ENCODE measurements around the gene MORN3. TPM values are rescaled to one million over a fixed set of nuclear protein-coding genes. Genes with fewer than 3 reads are reported as not detected.

MORN3 gene
- total RNA-seq, 6 experiments from 2014 or later = 0.09 TPM; not detected in 5

DNA sequence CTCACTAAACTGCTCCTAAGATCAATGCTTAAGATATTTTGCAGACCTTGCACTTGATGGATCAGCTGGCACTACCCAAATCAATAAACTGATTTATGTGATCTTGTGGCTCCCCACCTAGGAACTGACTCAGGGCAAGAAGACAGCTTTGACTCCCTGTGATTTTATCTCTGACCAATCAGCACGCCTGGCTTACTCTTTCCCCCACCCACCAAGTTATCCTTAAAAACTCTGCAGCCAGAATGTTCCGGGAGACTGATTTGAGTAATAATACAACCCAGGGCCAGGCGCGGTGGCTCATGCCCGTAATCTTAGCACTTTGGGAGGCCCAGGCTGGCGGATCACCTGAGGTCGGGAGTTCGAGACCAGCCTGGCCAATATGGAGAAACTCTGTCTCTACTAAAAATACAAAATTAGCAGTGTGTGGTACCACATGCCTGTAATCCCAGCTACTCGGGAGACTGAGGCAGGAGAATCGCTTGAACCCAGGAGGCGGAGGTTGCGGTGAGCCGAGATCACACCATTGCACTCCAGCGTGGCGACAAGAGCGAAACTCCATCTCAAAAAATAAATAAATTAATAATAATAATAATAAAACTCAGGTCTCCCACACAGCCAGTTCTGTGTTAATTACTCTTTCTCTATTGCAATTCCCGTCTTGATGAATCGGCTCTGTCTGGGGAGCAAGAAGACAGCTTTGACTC, 12.0 kb downstream of the MORN3 start:
- Histone ChIP-seq H3K27ac (no peak overlapping the region), H3K4me3 (no peak overlapping the region), H3K36me3 (no peaks in the 10 kb centered on the region), H3K9me3 (no peaks in the 10 kb centered on the region), H3K4me1 (no peaks in the 10 kb centered on the region), H3K27me3 (no peaks in the 10 kb centered on the region)
- DNase-seq (no peak), ATAC-seq (no peak)
- intact Hi-C loops (cut with DNase I) = no loop called here
- no peak for TF ChIP-seq POLR2A (IDR thresholded peaks at IDR 0.05)
- TF ChIP-seq, protein P1, sequence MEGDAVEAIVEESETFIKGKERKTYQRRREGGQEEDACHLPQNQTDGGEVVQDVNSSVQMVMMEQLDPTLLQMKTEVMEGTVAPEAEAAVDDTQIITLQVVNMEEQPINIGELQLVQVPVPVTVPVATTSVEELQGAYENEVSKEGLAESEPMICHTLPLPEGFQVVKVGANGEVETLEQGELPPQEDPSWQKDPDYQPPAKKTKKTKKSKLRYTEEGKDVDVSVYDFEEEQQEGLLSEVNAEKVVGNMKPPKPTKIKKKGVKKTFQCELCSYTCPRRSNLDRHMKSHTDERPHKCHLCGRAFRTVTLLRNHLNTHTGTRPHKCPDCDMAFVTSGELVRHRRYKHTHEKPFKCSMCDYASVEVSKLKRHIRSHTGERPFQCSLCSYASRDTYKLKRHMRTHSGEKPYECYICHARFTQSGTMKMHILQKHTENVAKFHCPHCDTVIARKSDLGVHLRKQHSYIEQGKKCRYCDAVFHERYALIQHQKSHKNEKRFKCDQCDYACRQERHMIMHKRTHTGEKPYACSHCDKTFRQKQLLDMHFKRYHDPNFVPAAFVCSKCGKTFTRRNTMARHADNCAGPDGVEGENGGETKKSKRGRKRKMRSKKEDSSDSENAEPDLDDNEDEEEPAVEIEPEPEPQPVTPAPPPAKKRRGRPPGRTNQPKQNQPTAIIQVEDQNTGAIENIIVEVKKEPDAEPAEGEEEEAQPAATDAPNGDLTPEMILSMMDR (IDR thresholded peaks at IDR 0.05) = no peak
- 90% methylated on average over 15 of the region's 18 CpGs for WGBS (ENCODE audit: insufficient coverage, low coverage, low lambda C conversion rate, missing lambda C conversion rate)

DNA sequence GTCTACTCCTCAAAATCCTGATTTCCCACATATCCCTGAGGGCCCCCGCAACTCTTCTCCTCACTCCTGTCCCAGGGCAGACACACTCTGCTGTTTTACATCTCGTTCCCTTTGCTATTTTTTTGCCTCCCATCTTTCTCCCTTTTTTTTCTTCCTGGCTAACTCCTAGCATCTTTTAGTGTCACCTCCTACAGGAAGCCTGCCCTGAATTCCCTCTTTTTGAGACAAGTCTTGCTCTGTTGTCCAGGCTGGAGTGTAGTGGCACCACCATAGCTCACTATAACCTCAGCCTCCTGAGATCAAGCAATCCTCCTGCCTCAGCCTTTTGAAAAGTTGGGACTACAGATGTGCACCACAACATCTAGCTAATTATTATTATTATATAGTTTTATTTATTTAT, 13.3 kb downstream of the MORN3 start:
- H3K4me3 ChIP-seq = no peak overlapping the region
- ATAC-seq (no peak), DNase-seq (no peak)
- TF ChIP-seq POLR2A (IDR thresholded peaks at IDR 0.05) = no peak
- TF ChIP-seq, protein P1 (IDR thresholded peaks at IDR 0.05) = no peak
- no peak overlapping the region for H3K27ac ChIP-seq
- H3K4me1 ChIP-seq = no peaks in the 10 kb centered on the region
- H3K27me3 ChIP-seq = no peaks in the 10 kb centered on the region
- no peaks in the 10 kb centered on the region for H3K36me3 ChIP-seq
- 86% methylated on average over 2 of the region's 2 CpGs for WGBS (ENCODE audit: insufficient coverage, low coverage, low lambda C conversion rate, missing lambda C conversion rate)
- intact Hi-C loops (cut with DNase I) = no loop called here
- H3K9me3 ChIP-seq = no peaks in the 10 kb centered on the region

DNA sequence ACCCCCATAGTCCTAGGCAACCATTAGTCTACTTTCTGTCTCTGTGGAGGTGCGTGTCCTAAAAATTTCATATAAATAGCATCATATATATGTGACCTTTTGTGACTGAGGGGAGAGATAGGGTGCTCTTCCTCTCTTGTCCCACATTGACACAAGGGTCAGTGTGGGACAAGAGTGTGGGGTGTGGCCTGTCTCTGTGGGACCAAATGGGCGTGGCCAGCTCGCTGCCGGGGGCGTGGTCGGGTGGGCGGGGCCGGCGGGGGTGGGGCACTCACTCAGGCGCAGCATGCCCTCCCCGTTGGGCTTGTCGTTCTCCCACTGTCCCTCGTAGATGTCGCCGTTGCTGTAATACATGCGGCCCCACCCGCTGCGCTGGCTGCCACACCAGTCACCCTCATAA, 15.5 kb downstream of the MORN3 start:
- no peaks in the 10 kb centered on the region for H3K27me3 ChIP-seq
- no peak overlapping the region for H3K27ac ChIP-seq
- no peak for TF ChIP-seq POLR2A (IDR thresholded peaks at IDR 0.05)
- TF ChIP-seq, protein P1 (IDR thresholded peaks at IDR 0.05) = no peak
- no peak for ATAC-seq
- 82% methylated on average over 7 of the region's 18 CpGs for WGBS (ENCODE audit: insufficient coverage, low coverage, low lambda C conversion rate, missing lambda C conversion rate)
- intact Hi-C loops (cut with DNase I) = no loop called here
- DNase-seq = no peak
- H3K9me3 ChIP-seq = no peaks in the 10 kb centered on the region
- no peak overlapping the region for H3K4me3 ChIP-seq
- H3K4me1 ChIP-seq = no peaks in the 10 kb centered on the region
- no peaks in the 10 kb centered on the region for H3K36me3 ChIP-seq

DNA sequence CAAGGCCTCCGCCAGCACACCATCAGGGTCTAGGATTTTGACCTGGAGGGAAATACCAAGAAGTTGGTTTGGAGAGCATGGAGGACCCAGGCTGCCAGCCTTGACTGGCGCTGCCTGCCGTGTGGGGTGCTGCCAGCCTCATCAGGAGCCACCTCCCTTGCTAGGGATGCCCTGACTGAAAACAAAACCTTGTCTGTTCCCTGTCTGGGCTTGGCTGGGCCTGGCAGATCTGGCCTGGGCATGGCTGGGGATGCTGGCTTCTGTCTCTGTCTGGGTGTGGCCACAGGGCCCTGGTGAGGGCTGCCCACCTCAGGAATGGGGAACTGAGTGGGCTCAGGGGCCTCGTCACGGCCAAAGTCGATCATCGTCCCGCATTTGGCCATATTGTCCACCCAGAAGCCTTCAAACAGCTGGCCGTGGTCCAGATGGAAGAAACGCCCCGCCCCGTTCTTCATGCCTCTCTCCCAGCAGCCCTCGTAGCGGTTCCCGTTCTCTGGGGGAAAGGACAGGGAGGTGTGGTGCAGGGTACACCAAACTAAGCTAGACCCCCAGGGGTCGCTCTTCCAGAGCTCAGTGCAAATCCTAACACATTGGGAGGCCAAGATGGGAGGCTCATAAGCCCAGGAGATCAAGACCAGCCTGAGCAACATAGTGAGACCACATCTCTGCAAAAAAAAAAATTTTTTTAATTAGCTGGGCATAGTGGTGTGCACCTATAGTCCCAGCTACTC, 16.5 kb downstream of the MORN3 start:
- Histone ChIP-seq H3K4me1 (no peaks in the 10 kb centered on the region), H3K27ac (no peak overlapping the region), H3K9me3 (no peaks in the 10 kb centered on the region), H3K27me3 (no peaks in the 10 kb centered on the region), H3K36me3 (no peaks in the 10 kb centered on the region), H3K4me3 (no peak overlapping the region)
- ATAC-seq (no peak), DNase-seq (no peak)
- TF ChIP-seq, protein P1 (IDR thresholded peaks at IDR 0.05) = no peak
- no peak for TF ChIP-seq POLR2A (IDR thresholded peaks at IDR 0.05)
- WGBS (ENCODE audit: insufficient coverage, low coverage, low lambda C conversion rate, missing lambda C conversion rate) = 80% methylated on average over 7 of the region's 16 CpGs
- intact Hi-C loops (cut with DNase I) = no loop called here
